OCI-LY7 (cell line): ENCODE data around the gene GBP3.

ENCODE experiments used
- CTCF ChIP-seq: fragments of 200-600 bp; sonication (generic); conservative IDR thresholded peaks from 2 replicates; pipeline ENCODE4 v1.5.1; 2014; ENCODE audit warnings: mild to moderate bottlenecking, antibody characterized with exemption, low read length, moderate library complexity, mixed read lengths
- EZH2phosphoT487 ChIP-seq: fragments of 200-600 bp; sonication (generic); IDR thresholded peaks from 2 replicates; pipeline ENCODE4 v1.6.1; 2018; ENCODE audit warnings: low read depth, borderline replicate concordance, mild to moderate bottlenecking, mixed run types, antibody characterized with exemption, low read length, moderate library complexity, mixed read lengths

DNA sequence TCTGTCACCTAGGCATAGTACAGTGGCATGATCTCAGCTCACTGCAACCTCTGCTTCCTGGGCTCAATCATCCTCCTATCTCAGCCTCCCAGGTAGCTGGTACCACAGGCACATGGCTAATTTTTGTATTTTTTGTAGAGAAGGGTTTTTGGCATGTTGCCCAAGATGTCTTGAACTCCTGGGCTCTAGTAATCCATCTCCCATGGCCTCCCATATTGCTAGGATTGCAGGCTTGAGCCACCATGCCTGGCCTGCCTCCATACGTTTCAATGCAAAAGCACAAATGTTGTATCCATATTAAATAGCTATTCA is 17.6 kb upstream of the GBP3 start:
- no peak for TF ChIP-seq EZH2phosphoT487
- no peak for TF ChIP-seq CTCF
